ENCODE measurements around the gene GRIK3.

Gene GRIK3

DNA sequence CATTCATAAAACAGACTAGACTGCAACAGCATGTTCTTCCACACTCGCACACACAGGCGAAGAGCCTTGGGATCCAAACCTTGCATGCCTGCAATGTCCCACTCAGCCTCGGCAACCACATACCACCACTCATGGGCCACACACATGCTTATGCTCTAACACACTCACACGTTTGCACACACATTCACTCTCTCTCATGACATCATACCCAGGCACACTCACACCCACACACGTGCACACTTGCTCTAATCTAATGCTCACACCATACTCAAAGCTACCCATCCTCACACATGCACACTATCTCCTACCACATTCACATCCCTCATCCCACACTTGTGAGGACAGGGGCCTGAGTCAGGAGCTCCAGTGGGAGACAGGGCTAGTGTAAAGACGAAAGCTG, 50.3 kb downstream of the GRIK3 start:
- in situ Hi-C loops (cut with HindIII; ENCODE audit: low sequenced_read_pairs) = no loop called here

DNA sequence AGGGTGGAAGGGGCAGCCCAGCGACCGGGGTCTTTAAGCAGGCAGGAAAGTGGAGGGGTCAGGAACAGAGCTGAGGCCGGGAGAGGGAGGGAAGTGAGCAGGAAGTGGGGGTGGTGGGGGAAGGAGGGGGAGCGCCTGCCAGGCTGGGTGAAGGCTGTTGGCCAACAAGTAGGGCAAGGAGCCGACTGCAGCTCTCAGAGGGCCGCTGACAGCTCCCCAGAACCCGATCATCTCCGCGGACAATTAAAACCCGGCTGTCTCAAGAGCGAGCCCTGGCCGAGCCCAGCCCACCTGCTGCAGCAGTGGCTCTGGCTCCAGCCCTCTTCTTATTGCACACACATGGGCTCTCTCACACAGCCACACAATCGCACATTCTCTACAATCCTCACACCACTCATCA, 51.6 kb downstream of the GRIK3 start:
- in situ Hi-C loops (cut with HindIII; ENCODE audit: low sequenced_read_pairs) = no loop called here

DNA sequence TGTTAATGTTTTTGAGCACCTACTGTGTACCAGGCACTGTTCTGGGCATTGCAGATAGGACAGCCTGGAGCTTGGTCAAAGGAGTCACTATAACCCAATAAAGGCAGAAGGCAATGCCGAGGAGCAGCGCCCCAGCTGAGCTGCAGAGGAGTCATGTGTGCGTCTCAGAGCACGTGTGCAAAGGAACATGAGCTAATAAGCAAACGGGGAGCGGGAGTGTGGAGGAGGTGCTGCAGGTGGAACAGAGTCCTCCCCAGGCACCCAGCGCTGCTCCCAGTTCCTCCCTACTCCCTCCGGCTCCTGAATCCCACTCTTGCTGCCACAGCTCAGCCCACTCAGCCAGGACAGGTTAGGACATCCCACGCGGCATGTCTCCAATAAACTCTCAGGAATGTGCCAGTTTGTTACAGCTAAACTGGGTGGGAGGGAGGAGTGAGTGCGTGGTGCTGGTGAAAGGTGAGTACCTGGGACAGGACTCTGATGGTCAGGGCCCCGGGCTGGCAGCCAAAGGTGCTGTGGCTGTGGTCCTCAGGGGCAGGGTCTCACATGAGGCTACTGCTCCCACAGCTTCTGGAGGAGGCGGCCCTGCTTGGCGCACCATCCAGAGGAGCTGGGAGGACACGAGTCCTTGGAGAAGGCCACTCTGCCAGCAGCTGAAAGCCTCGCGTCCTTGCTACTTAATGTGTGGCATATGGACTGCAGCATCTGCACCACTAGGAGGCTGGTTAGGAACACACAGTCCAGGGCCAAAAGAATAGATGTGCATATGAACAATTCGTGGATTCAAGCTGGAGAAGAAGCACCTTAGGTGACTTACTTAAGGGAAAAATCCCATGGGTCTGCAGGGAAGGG, 52.3 kb downstream of the GRIK3 start:
- in situ Hi-C loops (cut with HindIII; ENCODE audit: low sequenced_read_pairs) = no loop called here

DNA sequence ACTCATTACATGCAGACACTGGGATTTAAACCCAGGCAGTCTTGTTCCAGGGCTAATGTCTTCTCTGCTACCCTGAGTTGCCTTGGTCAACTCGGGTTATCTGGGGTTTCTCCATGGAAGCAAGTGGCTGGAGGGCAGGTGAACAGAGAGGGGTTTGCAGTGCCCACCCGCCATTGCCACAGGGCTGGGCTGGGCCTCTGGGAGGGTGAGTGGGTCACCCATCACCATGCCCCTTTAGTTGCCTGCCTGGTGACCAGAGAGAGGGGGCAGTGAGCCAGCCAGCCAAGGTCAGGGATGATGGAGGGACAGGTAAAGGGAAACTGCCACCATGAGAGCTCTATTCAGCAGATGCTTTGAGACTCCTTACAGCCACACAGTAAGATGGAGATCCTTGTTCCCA, 53.2 kb downstream of the GRIK3 start:
- in situ Hi-C loops (cut with HindIII; ENCODE audit: low sequenced_read_pairs) = no loop called here

DNA sequence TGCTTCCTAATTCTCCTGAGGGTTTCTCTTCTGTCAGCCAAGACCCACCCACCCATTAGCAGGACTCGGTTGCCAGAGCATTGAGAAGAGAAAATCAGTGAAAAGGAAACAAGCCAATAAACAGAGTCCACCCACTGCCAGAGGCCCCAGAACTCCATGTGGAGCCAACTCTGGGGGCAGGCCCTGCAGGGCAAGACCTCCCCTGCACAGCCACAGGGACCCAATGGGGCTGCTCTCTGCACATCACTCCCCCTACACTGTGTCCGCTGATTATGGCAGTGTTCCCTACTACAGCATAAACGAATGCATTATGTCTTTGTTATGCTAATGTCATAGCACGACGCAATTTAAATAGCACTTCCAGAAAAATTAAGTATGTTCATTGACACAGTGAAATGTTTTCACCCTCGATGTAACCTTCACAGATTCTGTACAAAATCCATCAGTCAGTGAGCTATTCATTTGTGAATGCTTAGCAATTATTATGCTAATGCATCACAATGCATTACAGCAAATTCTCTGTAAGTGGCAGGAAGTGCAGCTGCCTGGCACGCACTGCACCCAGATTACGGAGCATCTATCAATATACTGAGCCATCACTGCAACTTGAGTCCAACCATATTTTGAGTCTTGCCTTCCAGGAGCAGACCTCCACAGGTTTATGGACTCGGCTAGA, 56.4 kb downstream of the GRIK3 start:
- in situ Hi-C loops (cut with HindIII; ENCODE audit: low sequenced_read_pairs) = no loop called here

DNA sequence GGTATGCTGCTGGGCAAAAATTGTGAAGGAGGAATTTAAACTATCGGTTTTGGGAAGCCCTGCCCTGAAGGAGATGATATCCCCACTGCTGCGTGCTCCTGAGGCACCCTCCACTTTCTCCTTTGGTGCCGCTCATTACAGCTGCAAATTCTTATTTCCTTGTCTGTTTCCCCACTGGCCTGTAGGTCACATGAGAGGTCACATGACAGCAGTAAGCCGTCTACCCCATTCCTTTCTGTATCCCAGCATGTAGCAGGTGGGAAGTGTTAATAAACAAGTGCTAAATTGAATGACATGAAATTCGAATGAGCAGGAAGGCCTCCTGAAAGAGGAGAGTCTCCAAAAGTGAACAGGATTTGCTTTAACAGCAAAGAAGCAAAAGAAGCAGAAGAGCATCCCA, 58.7 kb downstream of the GRIK3 start:
- in situ Hi-C loops (cut with HindIII; ENCODE audit: low sequenced_read_pairs) = no loop called here

DNA sequence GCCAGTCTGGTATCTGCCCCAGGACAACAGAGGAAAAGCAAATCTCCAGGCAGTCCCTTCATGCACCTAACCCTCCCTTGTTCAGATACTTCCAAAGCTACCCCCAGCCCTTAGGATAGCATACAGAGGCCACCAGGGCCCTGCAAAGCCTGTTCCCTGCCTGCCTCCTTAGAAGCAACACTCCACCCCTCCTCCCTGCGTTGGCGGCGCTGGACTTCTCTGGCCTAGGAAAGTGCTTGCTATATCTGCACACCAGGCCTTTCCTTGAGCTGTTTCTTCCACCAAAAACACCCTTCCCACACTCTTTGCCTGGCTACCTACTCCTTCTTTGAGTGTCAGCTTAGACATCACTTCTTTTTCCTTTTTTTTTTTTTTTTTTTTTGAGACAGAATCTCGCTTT, 61.3 kb downstream of the GRIK3 start:
- in situ Hi-C loops (cut with HindIII; ENCODE audit: low sequenced_read_pairs) = no loop called here

DNA sequence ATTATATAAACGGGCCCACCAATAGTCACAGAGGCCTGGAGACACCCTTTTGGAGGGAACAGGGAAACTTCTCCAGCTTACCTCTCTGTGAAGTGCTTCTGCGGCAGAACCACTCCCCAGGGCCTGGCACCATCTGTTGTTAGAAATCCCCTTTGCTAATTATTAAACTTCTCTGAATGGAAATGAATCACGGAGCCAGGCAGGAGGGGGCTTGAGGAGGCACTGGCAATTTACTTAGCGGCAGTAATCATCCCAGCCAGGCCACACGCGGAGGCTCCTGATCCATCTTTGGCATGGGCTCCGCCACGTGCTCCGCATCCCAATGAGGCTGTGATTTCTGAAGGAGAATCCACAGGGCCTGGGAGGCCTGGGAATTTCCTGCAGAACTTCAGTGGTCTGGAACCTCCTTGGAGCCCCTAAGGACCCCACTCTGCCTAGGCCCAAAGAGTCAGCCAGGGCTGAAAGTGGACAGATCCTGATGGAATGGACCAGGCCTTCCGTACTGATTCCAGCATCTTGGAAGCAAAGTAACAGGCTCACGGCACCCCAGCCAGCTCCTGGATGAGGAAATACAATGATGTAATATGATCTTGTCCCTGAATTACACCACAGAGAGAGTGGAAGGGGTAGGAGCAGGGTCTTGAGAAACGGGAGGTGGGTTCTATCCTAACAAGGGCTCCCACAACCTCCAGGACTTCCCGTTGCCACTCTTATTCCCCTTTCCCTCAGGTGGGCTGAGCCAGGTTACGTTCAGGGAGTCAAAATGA, 62.3 kb downstream of the GRIK3 start:
- in situ Hi-C loops (cut with HindIII; ENCODE audit: low sequenced_read_pairs) = no loop called here

DNA sequence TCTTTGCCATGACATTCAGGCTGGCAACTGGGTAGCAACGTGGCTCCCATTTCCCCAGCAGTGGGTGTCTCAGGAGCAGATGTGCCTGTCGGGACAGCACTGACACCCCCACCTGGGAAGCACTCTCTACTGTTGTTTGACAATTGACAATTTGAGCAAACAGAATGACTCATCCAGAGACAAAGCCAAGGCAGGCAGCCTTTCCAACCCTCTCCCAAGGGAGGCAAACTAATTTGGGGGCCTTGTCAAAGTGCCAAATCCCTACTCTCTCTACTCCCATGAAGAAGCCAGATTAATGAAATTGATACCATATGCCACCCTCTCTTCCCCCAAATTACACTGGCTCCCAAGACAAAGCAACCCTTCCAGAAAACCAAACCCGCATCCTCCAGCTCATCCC, 65.6 kb downstream of the GRIK3 start:
- in situ Hi-C loops (cut with HindIII; ENCODE audit: low sequenced_read_pairs) = loop anchor here (5.0 kb wide), 1 partner anchor 49 kb away; no protein-coding TSS in a partner anchor

DNA sequence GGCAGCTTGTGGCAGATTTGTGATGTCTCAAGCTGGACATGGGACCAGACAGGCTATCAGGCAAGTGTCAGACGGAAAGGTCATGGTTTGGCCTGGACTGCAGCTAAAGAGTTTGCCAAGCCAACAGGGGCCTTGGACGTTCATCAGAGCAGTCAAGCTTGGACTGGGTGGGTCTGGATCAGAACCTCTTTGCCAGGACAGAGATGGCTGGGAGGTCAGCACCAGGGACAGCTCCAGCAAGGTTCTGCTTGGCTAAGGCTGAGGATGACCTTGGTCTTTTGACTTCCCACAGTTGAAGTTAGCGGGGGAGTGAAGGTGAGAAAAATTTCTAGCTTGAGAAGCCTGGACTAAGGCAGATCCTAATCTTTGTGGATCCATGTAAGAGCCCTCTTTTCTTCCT, 68.1 kb downstream of the GRIK3 start:
- in situ Hi-C loops (cut with HindIII; ENCODE audit: low sequenced_read_pairs) = loop anchor here (5.0 kb wide), 1 partner anchor 51 kb away; no protein-coding TSS in a partner anchor

DNA sequence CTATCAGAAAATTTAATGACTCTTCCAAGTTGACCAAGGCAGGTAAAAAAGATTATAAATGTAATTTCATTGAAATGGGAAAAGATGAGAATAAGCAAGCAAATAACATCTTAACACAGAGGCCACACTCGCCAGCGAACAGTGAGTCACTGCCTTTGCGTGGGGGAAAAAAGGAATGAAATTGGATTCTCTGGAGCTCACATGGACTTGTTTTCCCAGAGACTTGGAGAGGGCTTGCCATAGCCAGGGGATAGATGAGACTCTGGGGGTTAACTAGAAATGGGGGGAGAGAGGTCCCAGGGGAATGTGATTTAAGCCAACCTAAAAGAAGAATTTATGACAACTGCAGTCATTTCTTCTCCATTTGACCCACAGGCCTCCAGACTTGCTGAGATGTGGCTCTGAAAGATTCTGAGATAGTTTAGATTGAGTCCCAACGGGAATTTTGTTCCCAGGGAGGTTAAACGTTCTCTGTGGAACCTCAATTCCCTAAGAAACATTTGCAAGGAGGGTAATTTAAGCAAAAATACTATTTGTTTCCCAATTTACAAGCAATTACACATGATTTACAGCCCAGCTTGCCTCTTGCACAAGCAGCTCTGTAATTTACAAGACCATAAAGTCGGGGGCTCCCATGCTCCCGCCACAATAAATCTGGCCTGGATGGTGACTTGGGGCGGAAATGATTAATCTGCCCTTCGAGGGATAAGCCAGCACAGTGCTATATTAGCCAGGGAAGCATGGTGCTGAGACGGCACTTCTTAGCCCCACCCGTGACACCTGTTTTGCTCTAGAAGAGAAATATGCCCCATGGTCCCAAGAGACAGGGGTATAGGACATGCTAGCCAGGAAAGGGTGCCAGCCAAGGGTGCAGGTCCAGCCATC, 68.8 kb downstream of the GRIK3 start:
- in situ Hi-C loops (cut with HindIII; ENCODE audit: low sequenced_read_pairs) = loop anchor here (5.0 kb wide), 1 partner anchor 52 kb away; no protein-coding TSS in a partner anchor

DNA sequence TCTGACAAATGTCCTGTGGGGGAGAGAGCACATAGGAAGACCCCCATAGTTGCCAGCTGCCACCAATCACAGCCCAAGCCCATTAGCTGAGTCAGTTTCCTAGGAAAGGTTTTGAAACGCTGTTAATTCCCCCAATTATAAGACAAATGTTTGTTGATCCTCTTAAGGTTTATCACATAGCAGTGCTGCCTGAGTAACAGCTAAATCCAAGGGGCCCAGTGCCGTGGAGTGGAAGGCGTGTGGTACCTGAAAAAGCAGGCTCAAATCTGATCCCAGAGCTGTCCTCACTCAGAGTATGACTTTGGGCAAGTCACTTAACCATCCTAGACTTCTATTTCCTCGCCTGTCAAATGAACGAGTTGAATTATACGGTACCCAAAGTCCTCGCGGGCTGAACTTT, 69.5 kb downstream of the GRIK3 start:
- in situ Hi-C loops (cut with HindIII; ENCODE audit: low sequenced_read_pairs) = loop anchor here (5.0 kb wide), 1 partner anchor 52 kb away; no protein-coding TSS in a partner anchor

DNA sequence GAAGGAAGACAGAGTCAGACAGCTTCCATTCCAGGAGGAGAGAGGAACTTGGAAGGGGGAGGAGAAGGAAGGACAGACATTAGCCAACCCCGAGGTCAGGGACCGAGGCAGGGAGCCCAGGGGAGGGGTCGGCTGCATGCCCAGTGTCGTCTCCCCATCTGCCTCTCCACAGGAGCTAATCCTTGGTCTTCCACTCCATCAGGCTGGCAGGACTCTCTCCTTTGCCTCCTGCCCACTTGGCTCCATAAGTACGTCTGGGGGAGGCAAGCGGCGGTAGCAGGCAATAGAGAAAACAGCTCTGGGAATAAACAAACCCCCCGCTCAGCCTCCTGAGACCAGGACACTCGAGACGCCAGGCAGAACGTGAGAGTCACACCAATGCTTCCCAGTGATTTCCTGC, 71.3 kb downstream of the GRIK3 start:
- in situ Hi-C loops (cut with HindIII; ENCODE audit: low sequenced_read_pairs) = no loop called here

DNA sequence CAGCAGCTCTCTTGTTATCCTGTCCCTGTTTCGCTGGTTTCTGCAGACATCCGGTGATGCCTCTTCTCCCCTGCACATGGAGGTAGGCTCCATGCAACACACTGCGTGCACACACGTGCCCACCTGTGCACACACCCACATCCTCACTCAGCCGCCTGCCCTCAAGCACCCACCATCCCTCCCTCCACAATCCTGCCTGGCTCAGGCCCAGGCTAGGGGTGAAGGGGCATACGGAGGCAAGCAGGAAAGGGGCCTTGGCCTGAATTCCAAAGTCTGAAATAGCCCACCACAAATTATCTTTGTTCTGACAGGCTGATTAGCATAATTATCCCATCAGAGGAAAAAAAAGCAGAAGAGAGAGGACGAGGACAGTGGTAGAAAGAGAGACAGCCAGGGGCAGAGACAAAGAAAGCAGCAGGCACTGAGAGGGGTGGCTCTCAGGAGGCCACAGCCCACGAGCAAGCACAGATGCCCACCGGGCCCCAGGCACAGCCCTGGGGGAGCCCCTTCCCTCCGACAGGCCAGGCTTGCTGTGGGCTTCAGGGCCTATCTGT, 73.2 kb downstream of the GRIK3 start:
- in situ Hi-C loops (cut with HindIII; ENCODE audit: low sequenced_read_pairs) = no loop called here

DNA sequence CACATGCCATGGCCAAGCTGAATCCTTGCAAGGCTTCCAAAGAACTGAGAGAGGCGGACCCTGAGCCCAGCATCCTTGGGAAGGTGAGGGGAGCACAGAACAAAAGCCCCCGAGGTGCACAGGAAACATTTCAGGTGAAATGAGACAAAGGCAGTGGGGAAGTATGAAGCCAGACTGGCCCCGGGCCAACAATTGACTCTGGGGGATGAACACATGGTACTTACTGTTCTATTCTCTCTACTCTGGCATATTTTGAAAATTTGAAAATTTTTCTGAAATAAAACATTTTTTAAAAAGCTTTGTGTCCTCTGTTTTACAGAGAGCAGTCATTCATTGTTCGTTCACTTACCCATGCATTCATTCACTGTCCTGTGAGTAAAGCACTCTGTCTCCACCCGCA, 77.7 kb downstream of the GRIK3 start:
- in situ Hi-C loops (cut with HindIII; ENCODE audit: low sequenced_read_pairs) = no loop called here

DNA sequence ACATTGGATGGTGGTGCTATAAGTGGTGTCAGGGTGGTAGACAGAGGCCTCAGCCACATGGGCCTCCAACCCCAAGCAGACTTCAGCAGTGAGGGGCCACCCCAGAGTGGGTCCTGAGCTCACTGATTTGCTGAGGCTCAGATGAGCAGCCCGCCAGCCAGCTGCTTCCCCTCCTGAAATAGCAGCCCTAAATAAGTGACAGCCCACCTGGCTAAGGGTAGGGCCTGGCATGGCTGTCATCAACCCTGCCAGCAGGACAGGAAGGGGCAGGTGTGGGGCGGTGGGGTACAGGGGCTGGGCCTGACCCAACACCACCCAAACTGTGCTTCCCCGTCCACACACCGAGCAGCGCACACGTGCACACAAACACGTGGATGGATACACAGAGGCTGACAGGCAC, 79.3 kb downstream of the GRIK3 start:
- in situ Hi-C loops (cut with HindIII; ENCODE audit: low sequenced_read_pairs) = no loop called here

DNA sequence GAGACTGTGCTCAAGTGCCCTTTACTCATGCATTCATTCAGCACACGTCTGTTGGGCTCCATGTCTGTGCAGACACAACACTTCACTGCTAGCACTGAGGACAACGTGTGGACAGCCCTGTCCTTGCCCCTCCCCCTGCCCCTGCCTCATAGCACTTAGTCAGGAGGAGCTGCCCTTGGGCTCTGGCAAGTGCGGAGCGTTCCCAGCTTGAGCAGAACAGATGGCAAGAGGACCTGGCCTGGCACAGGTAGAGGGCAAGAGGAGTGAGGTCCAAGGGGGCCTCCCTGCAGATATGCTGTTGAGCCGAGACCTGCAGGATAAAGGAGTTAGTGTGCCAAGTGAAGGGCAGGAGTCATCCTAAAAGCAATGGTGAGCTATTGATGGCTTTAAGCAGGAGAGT, 81.3 kb downstream of the GRIK3 start:
- in situ Hi-C loops (cut with HindIII; ENCODE audit: low sequenced_read_pairs) = no loop called here

DNA sequence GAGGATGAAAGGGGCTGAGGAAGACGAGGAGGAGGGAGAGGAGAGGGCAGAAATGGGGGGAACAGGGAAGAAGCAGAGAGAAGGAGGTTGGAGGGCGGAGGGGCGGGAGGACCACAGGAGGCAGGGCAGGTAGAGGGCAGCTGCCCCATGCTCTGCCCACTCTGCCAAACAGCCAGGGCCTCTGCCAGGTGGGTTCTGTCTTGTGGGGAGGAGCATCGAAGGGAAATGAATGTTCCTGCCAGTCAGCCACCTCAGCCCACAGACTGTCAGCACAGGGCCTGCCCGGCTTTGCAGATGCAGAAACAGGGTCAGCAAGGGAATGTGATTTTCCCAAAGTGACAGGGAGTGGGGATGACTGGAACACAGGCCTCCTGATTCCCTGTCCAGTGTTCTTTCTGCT, 82.6 kb downstream of the GRIK3 start:
- in situ Hi-C loops (cut with HindIII; ENCODE audit: low sequenced_read_pairs) = no loop called here

DNA sequence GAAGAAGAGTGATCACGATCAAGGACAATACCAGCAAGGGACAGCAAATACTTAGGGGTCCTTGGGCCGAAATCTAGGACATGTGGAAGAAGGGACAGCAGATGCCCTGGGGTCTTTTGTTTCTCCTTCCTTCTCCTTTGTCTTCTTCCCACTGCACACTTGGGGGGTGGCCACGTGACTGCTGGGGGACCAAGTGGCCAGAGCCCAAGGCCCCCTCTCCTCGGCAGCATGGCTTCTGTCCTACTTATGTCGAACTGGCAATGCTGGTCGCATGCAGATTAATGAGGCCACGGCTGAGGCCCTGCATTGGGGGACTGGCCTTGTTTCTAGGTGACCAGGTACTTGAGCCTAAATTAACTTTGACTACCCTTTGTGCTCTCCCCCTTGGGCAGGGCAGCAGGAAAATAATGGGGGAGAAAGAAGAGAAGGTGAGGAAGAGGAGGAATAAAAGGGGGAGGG, 83.0 kb downstream of the GRIK3 start:
- in situ Hi-C loops (cut with HindIII; ENCODE audit: low sequenced_read_pairs) = no loop called here
